VCaP (cell line): ENCODE data around the gene TRAPPC4.
A peak's percentile ranks its signal among the peaks of the same experiment; 100 is the strongest.
"Not testable (repeated sequence)": the region's sequence is repeated elsewhere in the genome, so short reads cannot be mapped to it uniquely, and the experiment has no call there.

Experiments
- H3K27ac ChIP-seq: fragments of 450-650 bp; 2 replicates; pipeline ENCODE4 v1.5.1; 2017
- CTCF ChIP-seq: fragments of 450-650 bp; conservative IDR thresholded peaks from 2 replicates; pipeline ENCODE4 v1.5.1; 2017; ENCODE audit warnings: mild to moderate bottlenecking, moderate library complexity

The TRAPPC4 gene

GRCh38 chr11:119018074-119018938 is at the start of gene TRAPPC4, which contains the start of gene RPS25:
Gene TRAPPC4, plus strand, starts transcription at chr11:119018766. Its CDS starts 30 bp downstream, at chr11:119018796.
Gene RPS25, minus strand, starts transcription at chr11:119018343. Its CDS starts 59 bp downstream, at chr11:119018284.
- no peak; the same call in 1 of the 2 replicates for TF ChIP-seq CTCF
- peak within 1 kb of the TSS; percentile 96 for H3K27ac ChIP-seq

- H3K27ac ChIP-seq = not testable (repeated sequence)
Measured at GRCh38 chr11:118969508-118969907, 49.1 kb upstream of the TRAPPC4 start.

- no peak within 1 kb of the TSS for H3K27ac ChIP-seq
- no peak for TF ChIP-seq CTCF
Measured at GRCh38 chr11:118971646-118972045, 46.9 kb upstream of the TRAPPC4 start, which contains the start of gene FOXR1. Gene FOXR1, plus strand, starts transcription at chr11:118971761. Its CDS starts 171 bp downstream, at chr11:118971932.

- no peak overlapping the region for H3K27ac ChIP-seq
- no peak for TF ChIP-seq CTCF
Measured at GRCh38 chr11:118973985-118974384, 44.6 kb upstream of the TRAPPC4 start.

GRCh38 chr11:118975771-118976709 is 42.5 kb upstream of the TRAPPC4 start:
- TF ChIP-seq CTCF = no peak
- no peak overlapping the region for H3K27ac ChIP-seq

- TF ChIP-seq CTCF = no peak
- H3K27ac ChIP-seq = no peak overlapping the region
Measured at GRCh38 chr11:118979434-118979833, 39.1 kb upstream of the TRAPPC4 start.

- no peak overlapping the region for H3K27ac ChIP-seq
- no peak for TF ChIP-seq CTCF
Measured at GRCh38 chr11:118980191-118980881, 38.2 kb upstream of the TRAPPC4 start.

- H3K27ac ChIP-seq = not testable (repeated sequence)
Measured at GRCh38 chr11:118984337-118984736, 34.2 kb upstream of the TRAPPC4 start.
